Heart right ventricle (tissue), 16 donors: ENCODE measurements around the gene SLC20A1. TPM values are rescaled to one million over a fixed set of nuclear protein-coding genes. Genes with fewer than 3 reads are reported as not detected.
"Not testable (repeated sequence)": the region's sequence is repeated elsewhere in the genome, so short reads cannot be mapped to it uniquely, and the experiment has no call there.

Source experiments
- ATAC-seq, 8 donors: fragments of 200-7000 bp; cut with Tn5 transposase; one replicate each; pipeline ENCODE4 v1.9.1; 2020; ENCODE audit warnings: mild to moderate bottlenecking in 8 of 8, moderate library complexity in 8 of 8, moderate number of reproducible peaks in 1 of 8
- DNase-seq, 2 donors: peaks; one replicate each; pipeline ENCODE4 v3.0.0-alpha.2; 2020
- H3K27ac ChIP-seq, 10 donors: fragments of 200-600 bp; sonication (generic) in 2 of 10; one replicate each; pipeline versions ENCODE4 v1.5.0 to v1.8.0; 2020 to 2022; ENCODE audit warnings: mild to moderate bottlenecking in 3 of 10
- H3K27me3 ChIP-seq, 7 donors: fragments of 200-600 bp; one replicate each; pipeline ENCODE4 v1.8.0; 2021 to 2022; ENCODE audit warnings: mild to moderate bottlenecking in 2 of 7
- H3K36me3 ChIP-seq, 9 donors: fragments of 200-600 bp; sonication (generic) in 1 of 9; one replicate each; pipeline versions ENCODE4 v1.5.0 to v1.8.0; 2020 to 2022; ENCODE audit warnings: mild to moderate bottlenecking in 2 of 9
- H3K4me1 ChIP-seq, 9 donors: fragments of 200-600 bp; sonication (generic) in 1 of 9; one replicate each; pipeline versions ENCODE4 v1.5.0 to v1.8.0; 2020 to 2022; ENCODE audit warnings: mild to moderate bottlenecking in 4 of 9
- H3K4me3 ChIP-seq, 10 donors: fragments of 200-600 bp; sonication (generic) in 2 of 10; one replicate each; pipeline versions ENCODE4 v1.5.0 to v1.8.0; 2020 to 2022; ENCODE audit warnings: mild to moderate bottlenecking in 7 of 10, moderate library complexity in 2 of 10
- H3K9me3 ChIP-seq, 11 donors: fragments of 200-600 bp in 10 of 11; sonication (generic) in 2 of 11; one replicate each; pipeline versions ENCODE4 v1.5.0 to v1.8.0; 2013 to 2022; ENCODE audit warnings: mild to moderate bottlenecking in 2 of 11, control low read depth in 1 of 11, moderate library complexity in 1 of 11
- WGBS, 2 donors: extraction: QIAGEN DNeasy Blood & Tissue Kit; methylation state at CpG; one replicate each; pipeline ENCODE4 v1.1.7; 2013; ENCODE audit warnings: inconsistent platforms in 1 of 2; 5-methylcytosine and 5-hydroxymethylcytosine counted together
- intact Hi-C, 10 donors: fragments of 100-400 bp; cut with DNase I; formaldehyde crosslinking; loops; one replicate each; pipeline versions ENCODE4 v1.11.1 to v1.14.2; 2022
- polyA plus RNA-seq, 2 donors: library from polyadenylated mRNA; stranded (reverse); fragments of 200-250 nt; gene quantifications; one replicate each; pipeline ENCODE4 v1.2.3, GENCODE V29; 2013
- total RNA-seq, 10 donors: library from RNA; stranded (reverse); fragmentation: NEBNext Ultra II Directional in 3 of 10; extraction: Animal tissue kit (Norgen Biotek cat#: 25700) in 3 of 10; gene quantifications; one replicate each; pipeline versions ENCODE4 v1.2.1 to v1.2.4, GENCODE V29; 2021 to 2023
- TF ChIP-seq, protein P1 (sequence below), 9 donors: fragments of 200-600 bp; sonication (generic) in 2 of 9; IDR thresholded peaks; one replicate each; pipeline versions ENCODE4 v1.5.0 to v1.8.0; 2021 to 2022; ENCODE audit warnings: antibody characterized with exemption in 9 of 9, mild to moderate bottlenecking in 5 of 9, moderate library complexity in 1 of 9
- donor health status: Arrhythmogenic right ventricular cardiomyopathy.
- donor health status: ischemic (EF 13 %, LVEDD 7.1; RV severe dilation, severe dysfunction).
- donor health status: healthy with polysubstance abuse.
- donor health status: DM: no; HTN: yes; CAD: no.
- donor health status: DM: no; HTN: no; CAD: no.
- donor health status: ischemic (EF 25% LVEDD 6.9; RV normal size, moderate dysfunction).
- donor health status: ischemic (EF 25% LVEDD 5.7; RV mildly dilated, moderate dysfunction).
- donor health status: healthy.
- donor health status: DM: yes; HTN: yes; CAD: no.
- donor health status: Ischemic cardiomyopathy.
- donor health status: ischemic (EF 35%, LVEDD 5.7; RV mildly dilated, moderate dysfunction).
- donor health status: nonischemic (EF 11% LVEDD 7.7; RV severe dilation, severe dysfunction).
- donor health status: DM: yes; HTN: yes; CAD: no.
- donor health status: PGD.
- donor health status: ischemic (EF 29% LVEDD 5.4; RV normal size, mild dysfunction).
- donor health status: nonischemic (EF 23%, LVEDD 6.1; RV moderate dilation, normal function).

Gene SLC20A1
- total and polyA plus RNA-seq, 12 donors: 9.9 to 21.3 (median 13.2) TPM

GRCh38 chr2:112662704-112663103, 17.0 kb downstream of the SLC20A1 start:
- Histone ChIP-seq H3K27ac (no peak overlapping the region), H3K4me3 (no peak overlapping the region), H3K4me1 (peaks cover 0 to 39% (median 0%) of the 10 kb centered on the region in 9 donors), H3K36me3 (peaks cover 0 to 87% (median 63%) of the 10 kb centered on the region in 9 donors), H3K9me3 (no peaks in the 10 kb centered on the region), H3K27me3 (no peaks in the 10 kb centered on the region)
- TF ChIP-seq, protein P1, sequence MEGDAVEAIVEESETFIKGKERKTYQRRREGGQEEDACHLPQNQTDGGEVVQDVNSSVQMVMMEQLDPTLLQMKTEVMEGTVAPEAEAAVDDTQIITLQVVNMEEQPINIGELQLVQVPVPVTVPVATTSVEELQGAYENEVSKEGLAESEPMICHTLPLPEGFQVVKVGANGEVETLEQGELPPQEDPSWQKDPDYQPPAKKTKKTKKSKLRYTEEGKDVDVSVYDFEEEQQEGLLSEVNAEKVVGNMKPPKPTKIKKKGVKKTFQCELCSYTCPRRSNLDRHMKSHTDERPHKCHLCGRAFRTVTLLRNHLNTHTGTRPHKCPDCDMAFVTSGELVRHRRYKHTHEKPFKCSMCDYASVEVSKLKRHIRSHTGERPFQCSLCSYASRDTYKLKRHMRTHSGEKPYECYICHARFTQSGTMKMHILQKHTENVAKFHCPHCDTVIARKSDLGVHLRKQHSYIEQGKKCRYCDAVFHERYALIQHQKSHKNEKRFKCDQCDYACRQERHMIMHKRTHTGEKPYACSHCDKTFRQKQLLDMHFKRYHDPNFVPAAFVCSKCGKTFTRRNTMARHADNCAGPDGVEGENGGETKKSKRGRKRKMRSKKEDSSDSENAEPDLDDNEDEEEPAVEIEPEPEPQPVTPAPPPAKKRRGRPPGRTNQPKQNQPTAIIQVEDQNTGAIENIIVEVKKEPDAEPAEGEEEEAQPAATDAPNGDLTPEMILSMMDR (IDR thresholded peaks at IDR 0.05): no peak
- DNase-seq: no peak
- ATAC-seq: no peak
- 91 to 93% methylated on average over 3 of the region's 3 CpGs for WGBS, 2 donors
- intact Hi-C loops: no loop called here

DNA sequence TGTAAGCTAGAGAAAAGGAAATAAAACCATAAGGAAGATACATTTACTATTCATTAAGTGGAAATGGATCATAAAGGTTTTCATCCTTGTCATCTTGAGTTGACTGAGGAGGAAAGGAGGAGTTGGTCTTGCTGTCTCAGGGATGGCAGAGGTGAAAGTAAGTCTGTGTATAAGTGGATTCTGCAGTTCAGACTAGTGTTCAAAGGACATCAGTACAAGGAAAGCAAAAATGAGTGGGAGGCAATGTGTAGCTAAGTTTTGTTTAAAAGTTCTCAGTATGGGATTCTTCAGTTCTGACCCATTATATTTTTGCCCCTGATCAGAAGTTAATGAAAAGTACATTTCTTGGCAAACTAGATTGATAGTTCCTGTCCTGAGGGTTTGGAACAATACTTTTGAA, 18.9 kb downstream of the SLC20A1 start:
- TF ChIP-seq, protein P1 (IDR thresholded peaks at IDR 0.05): no peak
- no peak for ATAC-seq
- H3K9me3 ChIP-seq: no peaks in the 10 kb centered on the region
- H3K4me1 ChIP-seq: peaks cover 0 to 20% (median 0%) of the 10 kb centered on the region in 9 donors
- intact Hi-C loops: no loop called here
- no peaks in the 10 kb centered on the region for H3K27me3 ChIP-seq
- no peak overlapping the region for H3K4me3 ChIP-seq
- no peak for DNase-seq
- no peak overlapping the region for H3K27ac ChIP-seq
- peaks cover 0 to 67% (median 44%) of the 10 kb centered on the region in 9 donors for H3K36me3 ChIP-seq

GRCh38 chr2:112665113-112665780, 19.5 kb downstream of the SLC20A1 start:
- 94 to 96% methylated on average over 8 of the region's 8 CpGs for WGBS, 2 donors

DNA sequence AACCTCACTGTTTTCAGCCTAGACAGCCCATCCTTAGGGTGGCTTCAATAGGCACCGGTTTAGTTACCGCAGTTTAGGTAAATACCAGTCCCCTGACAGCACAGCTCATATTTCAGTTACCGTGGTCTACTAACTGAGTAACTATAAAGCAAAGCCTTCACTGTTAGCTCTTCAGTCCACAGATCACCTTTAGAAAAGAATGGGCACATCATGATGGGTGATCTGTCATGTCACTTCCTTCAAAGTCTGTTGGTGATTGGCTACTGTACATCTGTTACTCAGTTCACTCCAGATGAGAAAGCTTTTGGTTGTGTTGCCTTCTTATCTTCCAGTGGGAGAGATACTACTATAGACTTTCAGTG, 21.0 kb downstream of the SLC20A1 start:
- H3K4me1 ChIP-seq: peaks cover 0 to 14% (median 0%) of the 10 kb centered on the region in 9 donors
- H3K27me3 ChIP-seq: no peaks in the 10 kb centered on the region
- H3K36me3 ChIP-seq: peaks cover 0 to 47% (median 28%) of the 10 kb centered on the region in 9 donors
- H3K27ac ChIP-seq: no peak overlapping the region
- no peaks in the 10 kb centered on the region for H3K9me3 ChIP-seq
- WGBS, 2 donors: 84 to 89% methylated on average over 3 of the region's 3 CpGs
- H3K4me3 ChIP-seq: no peak overlapping the region
- intact Hi-C loops: no loop called here
- ATAC-seq (no peak), DNase-seq (no peak)
- TF ChIP-seq, protein P1 (IDR thresholded peaks at IDR 0.05): no peak

More at GRCh38 chr2:112665113-112665780, 19.5 kb downstream of the SLC20A1 start:
- Histone ChIP-seq H3K27me3 (no peaks in the 10 kb centered on the region), H3K4me1 (peaks cover 0 to 16% (median 0%) of the 10 kb centered on the region in 9 donors), H3K9me3 (no peaks in the 10 kb centered on the region), H3K27ac (no peak overlapping the region), H3K4me3 (no peak overlapping the region), H3K36me3 (peaks cover 0 to 62% (median 38%) of the 10 kb centered on the region in 9 donors)
- TF ChIP-seq, protein P1 (IDR thresholded peaks at IDR 0.05): no peak
- intact Hi-C loops: no loop called here
- ATAC-seq: peak in 1 of 8 donors; percentile 39
- no peak for DNase-seq

DNA sequence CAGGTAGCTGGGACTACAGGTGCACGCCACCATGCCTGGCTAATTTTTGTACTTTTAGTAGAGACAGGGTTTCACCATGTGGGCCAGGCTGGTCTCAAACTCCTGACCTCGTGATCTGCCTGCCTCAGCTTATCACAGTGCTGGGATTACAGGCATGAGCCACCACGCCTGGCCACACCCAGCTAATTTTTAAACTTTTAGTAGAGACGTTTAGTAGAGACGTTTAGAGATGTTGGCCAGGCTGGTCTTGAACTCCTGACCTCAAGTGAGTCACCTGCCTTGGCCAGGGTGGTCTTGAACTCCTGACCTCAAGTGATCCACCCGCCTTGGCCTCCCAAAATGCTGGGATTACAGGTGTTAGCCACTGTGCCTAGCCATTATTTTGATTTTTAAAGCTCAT, 21.8 kb downstream of the SLC20A1 start:
- DNase-seq, ATAC-seq, H3K27ac ChIP-seq, H3K9me3 ChIP-seq, H3K4me3 ChIP-seq, H3K27me3 ChIP-seq, intact Hi-C loops: not testable (repeated sequence)
- Histone ChIP-seq H3K4me1 (peaks cover 0 to 18% (median 0%) of the 10 kb centered on the region in 9 donors), H3K36me3 (peaks cover 0 to 39% (median 26%) of the 10 kb centered on the region in 9 donors)
- 84 to 91% methylated on average over 6 of the region's 6 CpGs for WGBS, 2 donors
